Astrocyte (in vitro differentiated cells and primary cell): ENCODE measurements around the gene EIF4B. TPM values are rescaled to one million over a fixed set of nuclear protein-coding genes. Genes with fewer than 3 reads are reported as not detected.

ENCODE experiments used
- DNase-seq: peaks from one replicate; pipeline ENCODE4 v3.0.0-alpha.2; 2010; ENCODE audit warnings: low read depth
- FAIRE-seq: peaks from 2 replicates; lab custom pipeline; 2011; peaks lifted over from hg19 to GRCh38; lab: Jason Lieb, UNC
- H2AFZ ChIP-seq: 2 replicates; pipeline ENCODE4 v1.6.0; 2012; ENCODE audit warnings: low read depth, low read length, inconsistent platforms
- H3K27ac ChIP-seq: 2 replicates; pipeline ENCODE4 v1.5.1; 2011; ENCODE audit warnings: low read depth, low read length, inconsistent platforms
- H3K27me3 ChIP-seq: 2 replicates; pipeline ENCODE4 v1.6.0; 2011; ENCODE audit warnings: low read length, inconsistent platforms; ENCODE audit not compliant: insufficient read depth
- H3K36me3 ChIP-seq: 2 replicates; pipeline ENCODE4 v1.5.1; 2011; ENCODE audit warnings: low read length, inconsistent platforms; ENCODE audit not compliant: insufficient read depth
- H3K4me1 ChIP-seq: 2 replicates; pipeline ENCODE4 v1.5.1; 2011; ENCODE audit warnings: low read length, inconsistent platforms; ENCODE audit not compliant: insufficient read depth
- H3K4me2 ChIP-seq: 2 replicates; pipeline ENCODE4 v1.6.0; 2012; ENCODE audit warnings: low read length, inconsistent platforms
- H3K4me3 ChIP-seq: 2 replicates; pipeline ENCODE4 v1.5.1; 2011; ENCODE audit warnings: low read depth, mild to moderate bottlenecking, low read length, inconsistent platforms; ENCODE audit not compliant: insufficient read depth
- H3K79me2 ChIP-seq: 2 replicates; pipeline ENCODE4 v1.6.0; 2012; ENCODE audit warnings: mild to moderate bottlenecking, low read length, inconsistent platforms; ENCODE audit not compliant: insufficient read depth
- H3K9ac ChIP-seq: 2 replicates; pipeline ENCODE4 v1.6.0; 2012; ENCODE audit warnings: mild to moderate bottlenecking, low read length, inconsistent platforms
- H3K9me3 ChIP-seq: 2 replicates; pipeline ENCODE4 v1.5.1; 2012; ENCODE audit warnings: low read depth, mild to moderate bottlenecking, low read length, inconsistent platforms; ENCODE audit not compliant: insufficient read depth
- H4K20me1 ChIP-seq: 2 replicates; pipeline ENCODE4 v1.6.0; 2012; ENCODE audit warnings: low read length, inconsistent platforms; ENCODE audit not compliant: insufficient read depth
- H3K27ac Mint-ChIP-seq: one replicate; pipeline ENCODE4 v1.8.0; 2021; ENCODE audit warnings: mild to moderate bottlenecking, mixed read lengths; ENCODE audit not compliant: unreplicated experiment
- H3K27me3 Mint-ChIP-seq: one replicate; pipeline ENCODE4 v1.8.0; 2021; ENCODE audit warnings: low read depth, mixed read lengths; ENCODE audit not compliant: unreplicated experiment
- H3K36me3 Mint-ChIP-seq: one replicate; pipeline ENCODE4 v1.8.0; 2021; ENCODE audit warnings: low read depth, mixed read lengths; ENCODE audit not compliant: unreplicated experiment
- H3K4me1 Mint-ChIP-seq: one replicate; pipeline ENCODE4 v1.8.0; 2021; ENCODE audit warnings: low read depth, mixed read lengths; ENCODE audit not compliant: unreplicated experiment
- H3K4me3 Mint-ChIP-seq: one replicate; pipeline ENCODE4 v1.8.0; 2021; ENCODE audit warnings: mild to moderate bottlenecking, moderate library complexity, mixed read lengths; ENCODE audit not compliant: unreplicated experiment
- H3K9me3 Mint-ChIP-seq: one replicate; pipeline ENCODE4 v1.8.0; 2021; ENCODE audit warnings: mild to moderate bottlenecking, mixed read lengths; ENCODE audit not compliant: unreplicated experiment
- CTCF ChIP-seq: IDR thresholded peaks from 2 replicates; pipeline ENCODE4 v1.5.1; 2011; ENCODE audit warnings: low read depth, mild to moderate bottlenecking, inconsistent platforms, low read length, moderate library complexity; ENCODE audit not compliant: insufficient read depth
- EZH2 ChIP-seq: IDR thresholded peaks from 2 replicates; pipeline ENCODE4 v1.6.1; 2012; ENCODE audit warnings: mild to moderate bottlenecking, low read length, inconsistent platforms; ENCODE audit not compliant: insufficient read depth
- total RNA-seq: library from RNA; stranded (reverse); gene quantifications from 2 replicates; pipeline ENCODE4 v1.2.1, GENCODE V29; 2021

EIF4B gene
- total RNA-seq, 1 donor from 2014 or later = 242 TPM

- Mint-ChIP-seq H3K9me3 (peaks cover 2% of the 10 kb centered on the region), H3K27ac (peak overlapping the region; percentile 64), H3K36me3 (peaks cover 2% of the 10 kb centered on the region), H3K4me3 (peak overlapping the region; percentile 95), H3K4me1 (peaks cover 19% of the 10 kb centered on the region), H3K27me3 (no peaks in the 10 kb centered on the region)
- TF ChIP-seq EZH2 (no peak), CTCF (no peak)
- Histone ChIP-seq H3K79me2 (peaks cover 42% of the 10 kb centered on the region), H4K20me1 (peaks cover 27% of the 10 kb centered on the region), H3K4me3 (peak overlapping the region; percentile 100), H3K4me2 (peak overlapping the region; percentile 96), H2AFZ (no peak overlapping the region), H3K9me3 (no peaks in the 10 kb centered on the region), H3K4me1 (peaks cover 31% of the 10 kb centered on the region), H3K27me3 (no peaks in the 10 kb centered on the region), H3K27ac (no peak overlapping the region), H3K36me3 (peaks cover 3% of the 10 kb centered on the region), H3K9ac (peak overlapping the region; percentile 99)
- no peak for DNase-seq
- FAIRE-seq = no peak
Measured at GRCh38 chr12:53004582-53004981, 1.7 kb upstream of the EIF4B start.

GRCh38 chr12:53005215-53005985 lies 856 bp upstream of the EIF4B start:
- H2AFZ ChIP-seq = peak overlapping the region; percentile 85

More at GRCh38 chr12:53005215-53005985, 856 bp upstream of the EIF4B start:
- Mint-ChIP-seq H3K36me3 (peaks cover 2% of the 10 kb centered on the region), H3K4me1 (peaks cover 26% of the 10 kb centered on the region), H3K27me3 (no peaks in the 10 kb centered on the region), H3K27ac (peak overlapping the region; percentile 99), H3K9me3 (peaks cover 2% of the 10 kb centered on the region), H3K4me3 (peak overlapping the region; percentile 95)
- Histone ChIP-seq H3K4me1 (peaks cover 35% of the 10 kb centered on the region), H3K79me2 (peaks cover 50% of the 10 kb centered on the region), H4K20me1 (peaks cover 35% of the 10 kb centered on the region), H3K4me2 (peak overlapping the region; percentile 96), H3K36me3 (peaks cover 3% of the 10 kb centered on the region), H3K9me3 (no peaks in the 10 kb centered on the region), H3K4me3 (peak overlapping the region; percentile 100), H3K9ac (peak overlapping the region; percentile 99), H3K27me3 (no peaks in the 10 kb centered on the region), H3K27ac (peak overlapping the region; percentile 79)
- FAIRE-seq = no peak
- DNase-seq = no peak
- TF ChIP-seq EZH2 (no peak), CTCF (no peak)
